Measurements from ENCODE around the gene C1orf232.

Gene C1orf232

GRCh38 chr1:26177182-26177684, 8.5 kb upstream of the C1orf232 start, which contains the start of gene CNKSR1:
TSS of gene CNKSR1 (plus strand) at chr1:26177491. CDS start at chr1:26177548, 57 bp downstream.
- peak in 1 of 2 donors; percentile 38 for DNase-seq

- DNase-seq, result no peak
Measured at GRCh38 chr1:26175346-26175745, 6.6 kb upstream of the C1orf232 start.

GRCh38 chr1:26171084-26172072, 2.6 kb upstream of the C1orf232 start, which contains the start of gene ZNF593OS:
TSS of gene ZNF593OS (minus strand) at chr1:26171832. CDS start at chr1:26171661, 171 bp downstream.
- no peak for DNase-seq

GRCh38 chr1:26170472-26170821, 1.7 kb upstream of the C1orf232 start:
- DNase-seq, result no peak

GRCh38 chr1:26169669-26170471, 1.1 kb upstream of the C1orf232 start, which contains the start of gene ZNF593:
TSS of gene ZNF593 (plus strand) at chr1:26169908. CDS start at chr1:26169984, 76 bp downstream.
- DNase-seq, result peak; percentile 89 to 94

DNA sequence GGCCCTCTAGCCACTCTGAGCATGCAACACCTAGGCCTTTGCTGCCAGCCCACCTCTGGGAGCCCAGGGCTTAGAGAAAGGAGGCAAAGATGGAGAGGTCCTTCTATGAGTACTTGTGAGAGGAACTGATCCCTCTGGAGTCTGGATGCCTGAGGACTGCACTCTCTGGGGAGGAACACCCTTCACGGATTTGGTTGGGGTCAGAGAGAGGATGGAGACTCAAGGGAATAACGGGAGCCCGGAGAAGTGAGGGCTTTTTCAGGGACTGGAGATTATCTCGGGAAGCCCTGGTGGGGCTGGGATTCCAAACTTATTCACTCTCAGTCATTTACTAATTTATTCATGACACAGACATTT, 413 bp upstream of the C1orf232 start:
- no peak for DNase-seq

DNA sequence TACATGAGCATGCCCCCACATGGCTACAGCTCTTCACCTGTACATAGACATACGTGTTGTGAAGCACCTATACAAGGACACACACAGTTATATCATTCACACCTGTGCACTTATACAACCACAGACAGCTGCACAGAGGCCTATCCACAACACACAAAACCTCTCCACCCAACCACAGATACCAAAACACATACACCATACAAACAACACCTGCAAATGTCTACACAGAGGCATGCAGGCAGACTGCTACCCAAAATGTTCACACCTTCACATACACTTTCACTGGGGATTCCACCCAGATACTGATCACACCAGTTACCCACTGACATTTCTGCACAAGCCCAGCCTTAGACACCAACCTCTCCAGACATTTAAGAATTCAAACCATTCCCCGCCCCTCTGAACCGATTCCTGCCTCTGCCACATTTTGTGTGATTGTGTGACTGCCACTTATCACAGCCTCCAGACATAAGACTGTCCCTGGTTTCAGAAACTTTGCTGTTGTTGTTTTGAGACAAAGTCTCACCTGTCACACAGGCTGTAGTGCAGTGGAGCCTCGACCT, 2.0 kb downstream of the C1orf232 start:
- DNase-seq, result no peak

DNA sequence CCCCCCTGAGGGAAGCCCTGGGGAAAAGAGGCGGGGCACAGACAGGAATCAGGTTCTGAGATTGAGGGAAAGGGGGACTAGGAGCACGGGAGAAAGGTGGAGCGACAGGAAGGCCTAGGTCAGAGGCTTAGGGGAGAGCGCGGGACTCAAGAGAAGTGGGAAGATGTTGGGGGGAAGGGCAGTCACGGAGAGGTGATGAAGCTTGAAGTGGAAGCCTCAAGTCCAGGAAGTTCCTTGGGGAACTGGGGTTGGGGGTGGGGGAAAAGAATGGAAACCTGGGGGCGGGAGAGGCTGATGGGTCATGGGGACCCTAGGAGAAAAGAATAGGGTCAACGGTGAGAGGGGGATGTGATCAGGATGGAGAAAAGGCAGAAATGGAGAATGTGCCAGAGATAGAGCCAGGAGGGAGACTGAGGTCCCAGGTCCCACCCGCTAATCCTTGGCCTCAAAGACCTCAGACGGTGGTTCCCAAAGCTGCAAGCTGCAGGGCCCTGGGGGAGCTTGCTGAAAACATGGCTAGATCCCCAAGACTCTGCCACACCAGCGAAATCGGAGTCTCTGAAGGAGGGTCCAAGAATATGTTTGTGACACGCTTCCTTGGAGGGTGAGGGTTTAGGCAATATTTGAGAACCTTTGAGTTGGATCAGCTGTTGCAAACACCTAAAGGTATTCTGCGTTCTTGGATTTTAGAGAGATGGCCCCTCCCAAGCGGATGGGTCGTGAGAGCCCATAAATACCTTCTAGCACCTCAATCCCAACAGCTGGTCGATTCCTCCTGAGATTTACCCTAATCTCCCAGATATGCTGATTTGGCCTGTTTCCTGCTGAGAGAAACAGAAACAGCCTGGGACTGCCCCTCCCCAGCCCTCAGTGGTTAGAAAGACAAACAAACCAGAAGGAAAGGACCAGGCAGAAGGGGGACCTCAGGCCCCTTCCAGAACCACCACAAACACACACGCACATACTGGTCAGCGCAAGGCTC, 3.6 kb downstream of the C1orf232 start:
- DNase-seq, result no peak

DNA sequence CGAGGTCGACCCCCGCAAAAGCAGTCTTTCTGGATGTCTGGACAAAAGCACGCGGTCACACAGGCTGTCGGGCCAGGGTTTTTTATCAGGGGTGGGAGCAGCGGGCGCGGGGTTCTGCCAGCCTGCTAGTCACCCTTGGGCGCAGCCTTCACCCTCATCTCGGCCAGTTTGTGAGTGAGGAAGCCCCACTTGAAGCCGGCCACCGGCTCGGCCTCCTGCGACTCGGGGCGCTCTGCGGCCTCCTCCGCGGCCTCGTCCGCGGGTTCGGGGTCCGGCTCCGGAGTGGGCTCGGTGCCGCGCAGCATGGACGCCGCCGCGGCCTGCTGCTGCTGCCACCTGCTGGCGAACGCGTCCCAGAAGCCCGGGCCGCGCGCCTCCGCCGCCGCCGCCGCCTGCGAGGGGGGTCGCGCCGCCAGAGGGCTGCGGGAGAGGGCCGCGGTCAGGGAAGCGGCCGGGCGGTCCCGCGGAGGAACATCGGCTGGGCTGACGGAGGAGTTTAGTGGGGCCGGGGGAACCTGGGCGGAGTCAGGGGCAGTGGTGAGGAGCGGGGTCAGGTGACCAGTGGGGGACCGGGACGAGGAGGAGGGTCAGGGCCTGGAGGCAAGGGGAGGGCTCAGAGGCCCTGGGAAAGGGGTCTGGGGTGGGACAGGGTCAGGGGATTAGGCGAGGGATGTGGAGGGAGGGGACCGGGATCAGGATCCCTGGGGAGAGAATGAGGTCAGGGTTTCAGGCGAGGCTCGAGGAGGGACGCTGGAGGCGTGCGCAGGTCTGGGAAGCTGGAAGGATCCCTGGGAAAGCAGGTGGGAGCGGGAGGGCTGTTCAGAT, 4.5 kb downstream of the C1orf232 start:
- peak; percentile 64 to 69 for DNase-seq

DNA sequence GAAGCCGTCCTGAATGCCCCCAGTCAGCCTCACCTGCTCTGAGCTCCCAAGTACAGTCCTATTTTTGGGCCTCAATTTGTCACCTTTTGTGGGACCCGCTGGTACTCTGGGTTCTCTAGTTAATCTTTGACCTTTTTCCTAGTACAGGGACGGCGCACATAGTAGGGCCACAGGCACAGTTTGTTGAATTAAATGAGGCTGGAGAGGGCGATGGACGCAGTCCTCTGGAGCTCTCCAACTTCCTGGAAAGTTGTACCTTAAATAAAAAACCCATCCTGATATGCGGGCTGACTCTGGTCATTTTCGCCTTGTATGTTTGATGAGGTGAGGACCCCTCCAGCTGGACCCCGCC, 5.1 kb downstream of the C1orf232 start:
- no peak for DNase-seq

DNA sequence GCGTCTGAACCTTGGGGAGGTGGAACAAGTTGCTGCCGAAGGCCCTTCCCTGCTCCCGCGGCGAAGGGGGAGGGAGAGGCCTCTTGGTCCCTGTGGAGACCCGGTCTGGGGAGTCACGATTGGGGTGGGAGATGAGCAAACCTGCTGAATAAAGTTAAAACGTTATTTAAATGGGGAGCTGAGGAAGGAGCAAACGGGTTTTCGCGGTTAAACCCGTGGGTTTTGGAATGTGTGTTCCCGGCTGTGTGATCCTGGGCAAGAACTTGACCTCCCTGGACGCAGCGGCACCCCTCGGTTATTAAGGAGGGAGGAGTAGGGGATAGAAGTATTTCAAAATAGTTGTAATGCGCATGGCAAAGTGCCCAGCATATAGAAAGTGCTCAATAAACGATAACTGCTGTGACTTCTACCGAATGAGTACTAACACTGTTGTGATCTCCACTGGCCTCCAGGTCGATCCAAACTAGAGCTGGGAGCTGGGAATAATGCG, 6.5 kb downstream of the C1orf232 start:
- no peak for DNase-seq

GRCh38 chr1:26161415-26162219, 7.1 kb downstream of the C1orf232 start:
- DNase-seq, result peak; percentile 48 to 66

- no peak for DNase-seq
Measured at GRCh38 chr1:26160527-26161414, 8.0 kb downstream of the C1orf232 start.

- no peak for DNase-seq
Measured at GRCh38 chr1:26159743-26160039, 9.1 kb downstream of the C1orf232 start.

- DNase-seq, result no peak
Measured at GRCh38 chr1:26158908-26159742, 9.6 kb downstream of the C1orf232 start, which contains the start of gene FAM110D. TSS of gene FAM110D (plus strand) at chr1:26159079. CDS start at chr1:26161292, 2,213 bp downstream.

- no peak for DNase-seq
Measured at GRCh38 chr1:26158271-26158907, 10.4 kb downstream of the C1orf232 start.

Data from stimulated activated CD4-positive, alpha-beta T cell treated with anti-CD3 and anti-CD28 coated beads, Interleukin-2, amount 100 ng/mL, for 24 hours (primary cell).